Stimulated activated CD8-positive, alpha-beta memory T cell treated with anti-CD3 and anti-CD28 coated beads, Interleukin-4, amount 100 ng/mL, for 4 hours (primary cell): ENCODE measurements around the gene TEX55.
"Not testable (repeated sequence)": the region's sequence is repeated elsewhere in the genome, so short reads cannot be mapped to it uniquely, and the experiment has no call there.

Experiments used
- DNase-seq, 2 donors: peaks; one replicate each; pipeline ENCODE4 v3.0.0-alpha.2; 2020; ENCODE audit warnings: low read depth in 2 of 2, low spot score in 1 of 2

Gene TEX55

DNA sequence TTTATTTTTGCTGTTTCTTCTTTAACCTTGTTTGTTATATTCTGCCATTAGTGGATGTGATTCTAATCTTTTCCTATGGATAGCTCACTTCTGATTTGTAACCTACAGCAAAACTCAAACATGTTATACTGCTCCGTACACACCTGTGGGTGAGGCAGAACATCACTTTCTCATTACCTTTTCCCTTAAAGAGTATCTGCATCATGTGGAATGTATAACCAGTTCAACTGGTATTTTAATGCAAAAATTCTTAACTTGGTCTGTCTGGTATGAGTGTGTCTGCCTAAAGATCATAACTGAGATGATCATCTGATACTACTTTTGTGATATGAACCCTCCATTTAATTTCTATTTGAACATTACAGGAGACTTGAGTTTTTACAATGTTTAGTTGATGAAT lies 14.4 kb downstream of the TEX55 start:
- DNase-seq, result no peak

DNA sequence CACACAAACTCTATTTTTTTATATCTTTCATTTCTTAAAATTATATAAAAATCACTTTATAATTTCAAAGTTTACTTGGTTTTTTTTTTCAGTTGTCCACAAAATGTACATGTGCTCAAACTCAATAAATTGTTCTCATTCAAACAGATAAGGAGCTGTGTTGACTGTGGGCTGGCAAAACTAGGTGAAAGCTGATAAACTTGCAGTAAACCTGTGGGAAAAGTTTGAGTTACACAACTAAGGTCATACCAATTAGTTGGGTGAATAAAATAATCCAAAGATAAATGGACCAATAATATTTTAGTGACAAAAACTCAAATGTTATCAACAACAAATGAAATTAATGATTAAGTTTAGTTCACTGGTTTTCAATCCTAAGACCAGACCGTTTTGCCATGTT lies 14.8 kb downstream of the TEX55 start:
- no peak for DNase-seq

DNA sequence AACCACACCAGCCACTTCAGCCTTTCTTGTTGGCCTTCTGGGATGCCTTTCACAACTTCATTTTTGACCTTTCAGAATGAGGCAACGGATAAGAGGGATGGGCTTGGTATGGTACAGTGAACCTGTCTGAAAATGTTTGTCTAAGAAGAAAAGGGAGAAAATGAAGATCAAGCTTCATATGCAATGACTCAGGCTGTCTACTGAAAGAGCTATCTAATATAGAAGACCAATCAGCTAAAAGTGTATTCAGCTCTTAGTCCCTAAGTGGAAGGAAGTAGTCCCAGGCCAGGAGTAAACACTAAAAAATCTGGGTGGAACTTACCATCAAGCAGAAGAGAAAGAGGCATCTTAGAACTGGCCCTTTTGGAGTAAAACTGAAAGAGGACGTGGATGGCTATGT lies 15.3 kb downstream of the TEX55 start:
- DNase-seq, result no peak

DNA sequence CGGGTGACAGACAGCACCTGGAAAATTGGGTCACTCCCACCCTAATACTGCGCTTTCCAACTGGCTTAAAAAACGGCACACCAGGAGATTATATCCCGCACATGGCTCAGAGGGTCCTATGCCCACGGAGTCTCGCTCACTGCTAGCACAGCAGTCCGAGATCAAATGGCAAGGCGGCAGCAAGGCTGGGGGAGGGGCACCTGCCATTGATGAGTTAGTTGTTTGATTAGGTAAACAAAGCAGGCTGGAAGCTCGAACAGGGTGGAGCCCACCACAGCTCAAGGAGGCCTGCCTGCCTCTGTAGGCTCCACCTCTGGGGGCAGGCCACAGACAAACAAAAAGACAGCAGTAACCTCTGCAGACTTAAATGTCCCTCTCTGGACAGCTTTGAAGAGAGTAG lies 18.8 kb downstream of the TEX55 start:
- DNase-seq, result not testable (repeated sequence)

DNA sequence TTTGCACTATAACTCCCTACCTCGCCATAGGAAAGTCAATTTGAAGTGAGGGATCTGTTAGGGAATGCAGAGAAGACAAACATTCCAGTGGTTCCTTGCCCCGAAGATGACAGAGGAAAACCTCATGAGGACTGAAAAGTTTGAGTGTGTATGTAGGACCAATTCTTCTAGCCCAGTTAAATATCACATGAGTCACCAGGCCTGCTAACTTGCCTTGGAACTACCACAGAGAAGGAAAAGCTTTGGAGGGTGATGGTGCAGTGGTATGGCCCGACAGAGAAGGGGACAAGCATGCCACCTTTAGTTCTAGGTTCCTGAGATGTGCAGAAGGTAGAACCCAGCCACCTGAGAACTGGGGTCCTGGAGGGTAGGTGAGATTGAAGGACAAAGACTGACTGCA lies 24.9 kb downstream of the TEX55 start:
- no peak for DNase-seq

DNA sequence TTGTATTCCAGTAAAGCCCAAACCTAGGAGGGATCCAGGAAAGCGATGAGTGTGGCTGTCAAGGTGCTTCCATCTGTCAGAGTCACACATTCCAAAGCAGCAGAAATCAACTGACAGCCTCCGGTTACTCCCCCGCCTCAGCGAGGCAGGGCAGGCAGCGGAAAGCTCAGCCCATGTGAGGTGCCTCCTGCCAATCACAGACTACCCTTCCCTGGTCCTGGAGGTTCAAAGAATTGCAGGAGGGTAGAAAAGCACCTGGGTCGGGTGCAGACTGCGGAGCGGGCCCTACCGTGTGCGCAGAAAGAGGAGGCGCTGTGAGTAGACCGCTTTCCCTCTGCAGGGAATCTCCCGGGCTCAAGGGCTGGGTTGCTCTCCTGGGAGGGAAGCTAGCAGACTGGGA lies 27.4 kb downstream of the TEX55 start, which contains the start of gene UPK1B:
UPK1B (plus strand) TSS at position 274 of the 400 bp plus-strand sequence. CDS start 13,144 bp downstream, outside the sequence.
- DNase-seq, result no peak

DNA sequence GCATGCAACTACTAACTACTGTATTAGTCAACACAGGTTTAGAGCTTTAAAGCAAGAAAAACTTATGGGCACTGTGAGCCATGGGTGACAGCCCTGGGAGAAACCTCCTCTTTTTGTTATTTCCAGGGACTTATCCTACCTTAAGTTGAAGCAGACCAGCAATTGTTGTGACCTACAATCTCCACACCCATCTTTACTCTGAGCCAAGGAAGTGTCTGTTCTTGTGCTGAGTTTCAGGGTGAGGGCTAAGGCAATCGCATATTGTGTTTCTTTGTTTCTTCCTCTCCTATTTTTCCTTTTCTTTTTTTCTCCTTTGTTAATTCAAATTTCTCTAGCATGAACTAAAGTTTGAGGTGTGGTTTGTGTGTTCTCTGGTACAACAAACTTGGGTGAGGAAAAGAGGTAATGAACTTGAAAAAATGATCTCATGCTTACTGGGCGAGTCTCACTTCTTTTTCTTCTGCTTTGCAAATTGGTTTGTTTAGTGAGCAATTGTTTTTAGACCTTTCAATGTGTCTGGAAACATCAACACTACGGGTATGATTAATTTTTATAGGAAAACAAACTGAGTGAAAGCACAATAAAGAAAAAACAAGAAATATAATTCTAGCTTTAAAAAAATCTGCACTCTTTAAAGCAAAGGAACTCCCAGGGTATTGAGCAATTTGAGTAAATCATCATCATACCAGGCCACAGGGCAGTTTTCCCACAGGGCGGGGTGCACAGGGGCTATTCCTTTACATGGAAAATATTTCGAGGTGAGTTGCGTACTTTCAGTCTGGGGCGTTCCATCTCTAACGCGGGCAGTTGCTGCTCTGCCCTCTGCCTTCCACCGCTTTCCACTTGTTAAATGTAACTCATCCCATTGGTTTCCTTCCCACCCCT lies 30.1 kb downstream of the TEX55 start:
- no peak for DNase-seq

DNA sequence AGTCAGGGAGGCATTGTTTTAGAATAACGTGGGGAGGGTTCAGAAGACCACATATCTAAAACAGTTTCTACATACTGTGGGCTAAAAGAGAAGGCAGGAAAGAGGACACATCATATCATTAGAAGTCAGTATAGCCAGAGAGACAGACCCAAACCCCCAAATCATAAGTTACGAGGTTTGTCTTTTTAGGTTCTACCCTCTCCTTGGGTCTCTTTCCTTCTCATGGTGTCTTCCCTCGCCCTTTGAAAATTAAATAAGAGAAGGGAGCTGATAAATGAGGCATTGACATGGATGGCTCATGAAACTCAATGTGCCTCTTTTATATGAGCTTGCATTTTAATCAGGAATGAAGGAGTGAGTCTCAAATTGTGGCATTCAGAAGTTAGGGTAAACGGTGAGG lies 30.8 kb downstream of the TEX55 start:
- no peak for DNase-seq

DNA sequence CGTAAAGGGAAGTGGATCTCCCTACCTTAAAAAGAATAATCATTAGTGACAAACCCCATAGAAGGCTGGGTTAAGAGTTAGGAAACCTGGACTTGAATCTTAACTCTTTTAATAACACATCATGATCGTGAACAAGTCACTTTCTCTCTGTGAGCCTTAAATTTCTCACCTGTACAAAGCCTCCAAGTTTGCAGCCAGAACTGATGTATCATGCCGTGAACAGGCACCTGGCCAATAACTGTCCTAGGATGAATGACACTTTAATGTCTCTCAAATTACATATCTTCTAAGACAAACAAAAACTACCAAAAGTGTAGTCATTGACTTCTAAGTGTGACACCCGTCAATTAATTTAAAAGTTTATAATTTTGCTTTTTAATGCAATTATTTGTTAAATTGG lies 31.4 kb downstream of the TEX55 start:
- DNase-seq, result no peak

DNA sequence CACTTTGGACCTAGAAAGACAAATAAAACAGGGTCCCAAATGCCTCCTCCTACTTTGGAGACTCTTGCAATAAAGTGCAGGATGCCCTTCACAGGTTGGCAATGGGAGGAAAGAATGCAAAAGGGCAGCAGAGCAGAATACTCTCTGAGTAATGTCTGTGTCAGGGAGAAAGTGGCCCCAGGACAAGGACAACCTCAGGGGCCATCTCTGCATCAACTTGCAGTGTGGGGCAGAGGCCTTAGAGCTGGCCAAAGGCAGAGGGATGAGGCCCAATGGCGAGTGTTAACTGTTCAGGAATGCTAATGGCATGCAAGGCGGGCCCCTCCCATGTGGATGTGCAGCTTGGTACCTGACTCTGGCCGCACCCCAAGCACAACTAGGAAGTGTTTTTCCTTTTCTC lies 35.8 kb downstream of the TEX55 start:
- DNase-seq, result no peak

DNA sequence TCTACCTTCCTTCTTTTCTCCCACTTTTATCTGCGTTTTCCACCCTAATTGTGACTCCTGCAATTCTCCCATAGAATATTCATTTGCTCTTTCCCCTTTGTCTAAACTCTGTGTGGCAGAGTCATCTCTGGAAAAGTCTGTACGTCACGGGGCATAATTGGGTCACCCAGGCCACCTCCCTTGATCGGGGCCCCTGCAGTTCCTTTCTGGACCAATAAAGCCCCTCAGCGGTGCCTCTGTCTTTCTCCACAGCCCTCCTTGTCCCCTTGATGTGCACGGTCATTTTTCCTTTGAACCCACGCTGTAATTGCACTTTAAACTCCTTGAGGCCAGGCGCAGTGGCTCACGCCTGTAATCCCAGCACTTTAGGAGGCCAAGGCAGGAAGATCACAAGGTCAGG lies 38.1 kb downstream of the TEX55 start:
- DNase-seq, result no peak

DNA sequence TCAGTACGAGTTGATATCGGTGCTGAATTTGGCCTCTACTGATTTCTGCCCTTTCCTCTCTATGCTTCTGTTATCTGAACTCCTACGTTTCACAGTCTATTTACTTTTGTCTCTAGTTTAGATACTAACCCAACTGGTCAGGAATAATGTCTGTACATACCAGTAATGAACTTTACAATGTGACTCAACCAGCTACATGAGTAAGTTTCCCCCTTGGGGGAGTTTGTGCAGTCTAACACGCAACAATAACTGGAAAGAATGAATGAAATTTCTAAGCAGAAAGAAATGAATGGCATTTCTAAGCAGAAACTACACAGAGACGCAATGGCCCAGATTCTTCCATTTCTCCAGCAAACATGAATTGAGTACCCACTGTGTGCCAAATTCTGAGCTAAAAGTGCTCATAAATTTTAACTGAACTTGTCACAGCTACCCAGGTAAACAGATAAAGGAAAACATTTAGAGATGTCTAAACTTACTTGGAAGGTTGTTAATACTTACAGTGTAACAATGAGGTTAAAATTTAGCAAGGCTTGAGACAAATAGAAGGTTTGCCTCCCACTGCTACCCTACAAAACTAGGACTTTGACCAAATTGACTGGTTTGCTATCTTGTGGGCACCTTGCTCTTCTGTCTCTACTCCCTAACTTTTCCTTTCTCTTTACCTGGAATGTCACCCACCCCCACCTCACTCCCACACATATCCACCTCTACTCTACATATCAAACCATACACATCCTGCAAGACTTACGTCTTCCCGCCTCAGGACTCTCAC lies 39.0 kb downstream of the TEX55 start:
- DNase-seq, result no peak

DNA sequence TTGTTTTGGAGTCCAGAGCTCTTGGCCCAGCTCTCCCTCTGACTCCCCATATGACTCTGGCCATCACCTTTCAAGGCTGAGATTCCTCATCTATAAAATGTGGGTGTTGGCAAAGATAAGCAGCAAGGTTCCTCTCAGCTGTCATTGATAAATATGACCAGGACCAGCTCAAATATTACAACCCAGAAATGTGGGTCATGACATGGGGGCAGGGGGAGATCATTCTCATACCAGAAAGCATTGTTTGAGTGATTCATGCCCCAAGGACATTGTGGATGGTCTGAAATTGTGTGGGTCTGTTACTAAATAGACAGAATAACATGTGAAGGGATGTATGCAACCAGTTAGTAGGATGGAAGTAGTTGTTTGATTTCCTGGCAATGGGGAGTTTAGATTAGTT lies 41.3 kb downstream of the TEX55 start:
- DNase-seq, result no peak

DNA sequence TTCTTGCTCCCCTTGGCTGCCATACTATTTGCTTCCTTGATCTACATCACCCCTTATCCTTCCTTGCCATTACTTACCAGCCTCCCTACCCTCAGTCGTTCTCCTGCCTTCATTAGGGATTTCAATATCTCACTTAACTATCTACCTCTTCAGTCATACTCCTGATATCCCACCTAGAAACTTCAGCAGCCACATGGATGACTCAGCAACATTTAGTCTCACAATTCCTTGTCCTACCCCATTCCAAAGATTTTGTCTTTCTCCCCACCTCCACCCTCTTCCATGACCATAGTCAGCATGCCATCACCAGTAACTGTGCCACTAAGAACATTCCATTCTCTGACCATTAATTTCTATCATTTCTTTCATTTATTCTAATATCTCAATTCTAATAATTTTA lies 45.8 kb downstream of the TEX55 start:
- no peak for DNase-seq

DNA sequence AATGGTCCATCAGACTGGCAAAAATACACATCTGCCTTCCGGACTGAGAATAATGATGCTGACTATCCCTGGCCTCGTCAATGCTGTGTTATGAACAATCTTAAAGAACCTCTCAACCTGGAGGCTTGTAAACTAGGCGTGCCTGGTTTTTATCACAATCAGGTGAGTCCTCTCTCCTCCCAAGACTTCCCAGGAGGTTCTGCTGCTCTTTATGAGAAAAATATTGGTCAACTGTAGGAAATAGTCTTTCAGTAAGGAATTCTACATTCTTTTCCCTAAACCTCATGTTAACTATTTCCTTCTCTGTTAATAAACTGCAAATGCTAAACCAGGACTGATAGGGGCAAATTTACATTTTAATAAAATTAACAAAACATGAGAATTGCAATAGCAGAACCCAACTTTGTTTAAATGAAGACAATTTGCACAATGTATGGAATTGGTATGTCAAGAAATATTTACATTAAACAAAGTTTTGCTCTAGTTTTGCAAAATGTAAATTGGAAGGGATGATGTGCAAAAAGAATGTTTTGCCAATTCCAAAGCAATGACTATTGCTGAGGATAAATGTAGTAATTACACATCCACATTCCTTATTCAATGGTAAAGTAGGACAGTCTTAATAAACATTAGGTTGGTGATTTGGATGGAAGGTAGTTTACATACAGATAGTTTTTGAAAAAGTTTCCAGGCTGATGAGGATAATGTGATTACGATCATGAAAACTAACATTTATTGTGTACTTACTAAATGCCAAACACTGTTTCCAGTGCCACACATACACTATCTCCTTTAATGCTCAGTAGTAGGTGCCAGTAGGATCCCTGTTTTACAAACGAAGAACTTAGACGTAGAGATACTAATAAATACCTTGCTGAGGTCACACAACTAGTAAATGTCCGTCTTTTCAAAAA lies 48.5 kb downstream of the TEX55 start:
- DNase-seq, result no peak

DNA sequence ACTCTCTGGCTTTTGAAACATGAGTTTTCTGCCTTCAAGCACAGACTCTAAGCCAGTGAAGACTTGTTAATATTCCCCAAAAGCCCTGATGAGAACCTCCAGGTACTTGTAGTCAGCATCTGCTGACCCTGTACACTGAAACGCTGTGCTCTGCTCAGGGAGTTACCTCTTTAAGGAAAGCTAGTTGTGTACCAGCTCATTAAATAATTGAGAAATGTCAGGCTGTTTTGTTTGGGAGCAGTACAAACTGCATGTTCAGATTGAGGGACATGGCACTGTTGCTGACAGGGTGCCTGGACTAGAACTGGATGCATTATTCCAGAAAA lies 49.1 kb downstream of the TEX55 start:
- no peak for DNase-seq

DNA sequence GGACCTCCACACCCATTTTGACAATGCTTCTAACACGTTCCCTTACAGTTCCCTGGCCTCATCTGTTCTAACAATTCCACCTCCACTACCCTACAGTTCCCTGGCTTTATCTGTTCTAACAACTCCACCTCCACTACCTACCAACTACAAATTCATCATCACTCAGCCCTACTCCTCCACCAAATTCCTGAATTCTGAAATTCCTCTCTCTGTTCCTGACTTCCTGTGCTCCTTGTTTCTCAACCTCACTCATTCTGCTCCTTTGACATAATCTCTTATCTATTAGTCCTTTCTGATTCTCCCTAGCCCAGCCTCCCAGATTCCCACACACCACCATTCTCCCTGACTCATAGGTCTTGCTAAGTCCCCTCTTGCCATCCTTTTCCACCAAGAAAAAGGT lies 49.9 kb downstream of the TEX55 start:
- no peak for DNase-seq
